GM18505 (cell line): Measurements from ENCODE around the gene PLCB2.

Experiments used
- ATAC-seq: cut with Tn5 transposase; IDR thresholded peaks from one replicate; pipeline ENCODE4 v1.9.1; 2021; ENCODE audit not compliant: unreplicated experiment
- POLR2A ChIP-seq: IDR thresholded peaks from 4 replicates; pipeline ENCODE4 v1.6.1; 2011; ENCODE audit warnings: borderline replicate concordance; ENCODE audit not compliant: insufficient read depth, insufficient read length; ENCODE audit errors: extremely low read depth

PLCB2 gene

DNA sequence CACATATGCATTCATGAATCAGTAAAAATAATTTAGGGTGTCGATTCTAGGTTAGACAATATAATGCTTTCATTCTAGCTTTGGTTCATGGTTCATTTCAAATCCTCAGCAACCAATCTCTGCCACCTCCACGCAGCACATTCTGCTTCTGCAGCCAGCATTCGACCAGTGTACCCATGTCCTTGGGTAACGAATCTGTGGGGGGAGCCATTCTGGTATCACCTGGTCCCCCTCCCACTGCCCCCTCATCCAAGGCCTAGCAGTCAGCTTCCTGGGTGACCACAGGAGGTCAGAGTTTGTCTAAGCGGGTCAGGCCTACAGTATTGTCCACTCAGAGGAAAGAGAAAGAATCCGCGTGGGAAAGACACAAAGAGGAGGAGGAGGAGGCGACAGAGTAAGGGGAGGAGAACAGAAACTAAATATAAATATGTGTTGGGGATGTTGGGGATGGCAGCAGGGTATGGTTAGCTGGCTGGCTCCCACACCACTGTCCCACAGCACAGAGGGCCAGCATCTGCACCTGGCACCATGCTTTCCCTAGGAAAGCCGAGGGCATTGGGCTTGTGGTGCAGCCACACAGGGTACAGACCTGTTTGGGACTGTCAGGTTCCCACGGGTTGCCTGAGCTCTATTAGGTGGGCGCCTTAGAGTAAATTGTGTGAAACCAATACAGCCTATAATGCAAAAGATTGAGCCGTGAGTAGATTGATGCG lies 56.8 kb downstream of the PLCB2 start:
- ATAC-seq: no peak
- TF ChIP-seq POLR2A: no peak

DNA sequence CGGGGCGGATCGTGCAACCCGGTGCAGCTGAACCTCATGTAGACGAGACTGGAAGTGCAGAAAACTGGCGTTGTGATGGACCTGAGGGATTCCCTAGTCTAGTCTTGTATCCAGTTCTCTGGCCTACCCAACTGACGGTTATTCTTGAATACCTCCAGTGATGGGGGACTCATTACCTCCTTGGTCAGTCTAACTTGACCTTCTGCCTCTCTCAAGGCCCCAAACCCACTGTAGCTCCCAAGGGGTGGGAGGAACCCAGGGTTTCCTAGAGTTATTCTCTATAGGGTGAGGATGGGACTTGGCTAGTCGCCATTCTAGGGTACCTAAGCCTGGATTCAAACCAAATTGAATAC lies 57.5 kb downstream of the PLCB2 start:
- ATAC-seq: no peak
- no peak for TF ChIP-seq POLR2A

DNA sequence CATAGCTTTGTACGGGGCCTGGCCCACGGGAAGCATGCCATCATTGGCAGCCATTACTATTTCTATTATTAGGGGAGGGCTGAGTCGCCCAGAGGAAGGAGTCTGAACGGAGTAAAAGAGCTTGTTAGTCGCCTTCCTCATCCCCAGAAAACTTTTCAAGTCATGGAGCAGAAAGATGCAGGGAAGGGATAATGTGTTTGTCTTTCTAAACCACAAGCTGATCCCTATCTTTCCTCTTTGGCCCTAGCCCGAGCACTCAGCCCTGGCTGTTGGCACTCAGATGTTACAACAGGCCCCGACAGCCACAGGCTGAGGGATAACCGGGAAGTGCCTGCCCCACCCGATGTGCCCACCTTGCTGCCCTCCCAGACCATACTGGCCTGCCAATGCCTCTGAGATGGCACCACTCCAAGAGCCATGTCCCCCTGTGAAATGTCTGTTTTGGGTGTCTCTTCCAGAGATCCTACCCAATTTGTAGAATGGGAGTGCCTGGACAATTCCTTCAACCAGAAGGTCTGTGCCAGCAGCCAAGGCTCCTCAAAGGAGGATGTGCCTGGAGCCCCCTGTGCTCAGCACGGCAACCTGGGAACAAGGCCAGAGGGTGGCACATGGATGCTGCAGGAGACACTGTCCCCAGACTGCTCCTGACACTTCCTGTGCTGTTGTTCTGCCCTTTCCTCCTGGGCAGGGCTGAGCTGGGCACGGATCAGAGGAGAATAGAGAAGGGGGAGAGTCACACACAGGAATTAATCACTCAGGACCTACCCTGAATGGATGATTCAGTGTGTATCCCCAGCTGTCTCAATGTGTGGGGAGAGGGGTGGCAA lies 58.0 kb downstream of the PLCB2 start:
- TF ChIP-seq POLR2A: no peak
- ATAC-seq: no peak

DNA sequence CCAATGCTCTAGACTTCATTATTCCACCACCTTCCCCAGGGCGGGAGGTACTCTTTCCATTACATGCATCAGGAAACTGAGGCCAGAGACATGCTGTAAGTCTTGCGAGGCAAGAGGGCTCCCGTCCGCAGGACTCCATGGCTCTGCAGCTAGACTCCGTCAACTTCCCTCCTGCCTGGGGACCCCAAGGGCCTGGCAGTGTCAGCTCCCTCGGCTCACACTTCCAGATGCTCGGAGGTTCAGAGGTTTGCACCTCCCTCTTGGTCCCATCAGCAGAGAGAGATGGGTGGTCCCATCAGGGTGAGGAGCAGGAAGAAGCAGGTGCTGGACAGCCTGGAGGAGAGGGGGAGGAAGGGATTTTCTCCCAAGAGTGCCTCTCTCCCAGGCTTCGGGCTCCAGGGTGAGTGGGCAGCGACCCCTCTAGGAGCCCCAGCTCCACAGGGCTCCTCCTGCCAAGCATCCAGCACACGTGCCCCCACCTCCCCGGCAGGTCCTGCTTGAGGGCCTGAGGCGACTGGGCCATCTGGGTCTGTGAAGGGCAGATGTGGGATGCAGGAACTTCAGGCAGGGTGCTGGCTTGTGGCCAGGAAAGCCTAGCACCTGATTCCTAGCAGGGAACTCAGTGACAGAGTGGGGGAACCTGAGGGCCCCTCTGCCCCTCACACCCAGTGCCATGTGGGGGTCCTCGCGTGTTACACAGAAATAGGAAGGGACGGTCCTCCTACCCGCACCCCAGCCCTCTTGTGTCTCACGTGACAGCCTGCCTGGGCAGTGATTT lies 59.5 kb downstream of the PLCB2 start:
- TF ChIP-seq POLR2A: no peak
- ATAC-seq: no peak

DNA sequence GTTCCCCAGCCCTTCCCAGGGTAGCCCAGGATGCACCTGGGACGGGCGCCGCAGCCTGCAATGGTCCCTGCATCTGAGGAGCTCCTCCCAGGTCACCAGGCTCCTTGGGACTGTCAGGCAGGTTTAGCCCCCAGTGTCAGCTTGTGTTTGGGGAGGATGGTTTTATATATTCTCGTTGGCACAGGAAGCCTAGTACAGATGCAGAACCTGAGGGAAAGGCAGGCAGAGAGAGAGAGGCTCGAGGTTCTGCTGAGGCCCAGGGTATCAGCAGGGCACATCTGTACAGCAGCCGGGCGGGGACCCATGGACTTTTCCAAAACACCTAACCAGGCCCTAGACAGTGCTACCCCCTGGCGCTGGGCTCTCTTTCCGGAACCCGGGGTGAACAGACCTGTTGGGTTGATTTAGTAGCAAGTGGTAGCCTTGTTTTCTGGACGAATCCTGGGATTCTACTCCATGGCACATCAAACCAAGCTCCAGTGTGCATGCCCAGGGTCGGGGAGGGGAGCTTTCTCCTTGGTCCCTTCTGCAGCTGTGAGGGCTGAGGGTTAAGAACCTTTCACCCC lies 60.2 kb downstream of the PLCB2 start:
- TF ChIP-seq POLR2A: no peak
- no peak for ATAC-seq

DNA sequence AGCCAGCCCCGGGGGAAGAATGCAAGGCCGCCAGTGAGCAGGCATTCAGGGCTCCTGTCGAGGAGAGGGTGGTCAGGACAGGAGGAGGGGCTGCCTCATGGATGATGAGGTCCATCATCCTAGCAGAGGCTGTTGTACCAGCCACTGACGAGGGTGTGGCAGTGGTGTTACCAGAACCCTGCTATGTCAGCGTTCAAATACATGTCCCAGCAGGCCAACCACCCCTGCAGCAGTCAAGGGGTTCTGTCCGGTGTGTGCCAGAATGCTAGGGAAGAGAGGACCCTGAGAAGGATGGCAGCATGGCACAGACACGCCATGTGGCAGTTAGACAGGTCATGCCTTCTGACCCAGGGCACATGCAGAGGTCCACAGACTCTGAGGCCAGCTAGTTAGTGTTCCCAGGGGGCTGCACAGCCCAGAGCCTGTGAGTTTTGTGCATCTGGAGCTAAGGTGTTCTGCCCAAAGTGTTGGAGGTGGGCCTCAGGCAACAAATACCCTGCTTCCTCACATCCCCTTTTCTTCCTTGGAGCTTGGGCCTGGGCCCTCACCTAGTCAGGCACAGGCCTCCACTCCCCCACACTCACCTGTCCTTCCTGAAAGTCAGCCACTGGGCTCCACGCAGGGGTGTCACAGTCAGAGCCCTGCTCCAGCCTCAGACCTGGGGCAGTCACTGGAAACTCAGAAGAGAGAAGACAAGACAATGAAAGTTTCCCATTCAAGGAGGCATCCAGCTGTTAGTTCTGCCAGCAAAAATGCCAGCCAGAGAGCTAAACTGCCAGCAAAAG lies 61.0 kb downstream of the PLCB2 start:
- TF ChIP-seq POLR2A: no peak
- no peak for ATAC-seq

DNA sequence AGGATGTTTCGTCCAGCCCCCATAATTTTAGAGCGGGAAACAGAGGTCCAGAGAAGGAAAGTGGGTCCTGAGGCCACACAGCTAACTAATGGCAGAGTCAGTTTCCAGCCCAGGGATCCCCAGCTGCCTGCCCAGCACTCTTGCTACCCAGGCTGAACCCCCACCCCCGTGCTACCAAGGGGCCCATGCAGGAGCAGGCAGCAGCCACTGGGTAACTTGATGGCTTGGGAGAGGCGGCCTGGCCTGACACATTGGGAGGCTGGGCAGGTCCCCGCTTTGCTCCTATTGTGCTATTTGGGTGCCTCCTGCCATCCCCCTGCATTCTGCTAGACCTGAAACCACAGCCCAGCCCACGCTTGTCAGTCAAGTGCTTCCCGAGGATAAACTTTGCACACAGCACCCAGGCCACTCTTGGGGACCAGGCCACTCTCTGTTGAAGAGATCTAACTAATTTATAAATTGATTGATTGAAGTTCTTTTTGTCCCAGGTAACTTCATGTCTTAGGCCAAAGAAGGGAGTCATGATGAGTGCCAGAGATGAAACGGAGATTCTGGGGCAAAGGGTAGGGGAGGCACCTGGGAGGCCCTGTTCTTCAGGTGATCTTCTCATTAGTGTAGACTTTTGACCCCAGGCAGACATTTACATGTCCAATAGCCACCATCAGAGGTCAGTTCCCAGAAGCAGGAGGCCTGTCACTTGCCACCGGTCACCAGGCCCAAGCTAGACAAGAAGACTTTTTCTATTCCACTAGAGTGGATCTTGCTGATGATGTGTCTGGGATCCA lies 61.9 kb downstream of the PLCB2 start:
- TF ChIP-seq POLR2A: no peak
- no peak for ATAC-seq

DNA sequence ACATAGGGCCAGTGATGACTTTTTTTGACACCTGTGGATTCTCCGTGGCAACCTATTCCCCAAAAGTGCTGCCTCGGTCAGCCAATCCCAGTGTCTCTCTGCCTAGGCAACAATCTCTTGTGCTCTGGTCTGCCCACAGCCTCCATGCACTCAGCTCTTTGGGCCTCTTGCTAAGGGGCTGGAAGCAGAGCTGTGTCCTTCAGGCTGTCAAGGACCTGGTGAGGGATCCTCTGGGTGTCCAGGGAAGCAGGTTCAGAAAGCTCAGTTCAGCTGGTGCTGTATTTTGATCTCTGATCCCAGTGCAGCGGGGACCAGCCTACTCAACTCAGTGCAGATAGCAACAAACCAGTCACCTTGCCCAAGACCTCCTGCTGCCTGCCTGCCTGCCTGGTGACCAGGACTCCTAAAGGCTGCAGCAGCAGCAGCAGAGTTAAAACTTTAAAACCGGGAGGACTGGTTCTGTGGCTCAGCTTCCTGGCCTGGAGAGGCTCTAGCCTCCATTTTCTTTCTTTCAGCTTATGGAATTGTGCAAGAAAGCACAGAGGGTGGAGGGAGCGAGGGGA lies 62.7 kb downstream of the PLCB2 start:
- TF ChIP-seq POLR2A: no peak
- no peak for ATAC-seq

DNA sequence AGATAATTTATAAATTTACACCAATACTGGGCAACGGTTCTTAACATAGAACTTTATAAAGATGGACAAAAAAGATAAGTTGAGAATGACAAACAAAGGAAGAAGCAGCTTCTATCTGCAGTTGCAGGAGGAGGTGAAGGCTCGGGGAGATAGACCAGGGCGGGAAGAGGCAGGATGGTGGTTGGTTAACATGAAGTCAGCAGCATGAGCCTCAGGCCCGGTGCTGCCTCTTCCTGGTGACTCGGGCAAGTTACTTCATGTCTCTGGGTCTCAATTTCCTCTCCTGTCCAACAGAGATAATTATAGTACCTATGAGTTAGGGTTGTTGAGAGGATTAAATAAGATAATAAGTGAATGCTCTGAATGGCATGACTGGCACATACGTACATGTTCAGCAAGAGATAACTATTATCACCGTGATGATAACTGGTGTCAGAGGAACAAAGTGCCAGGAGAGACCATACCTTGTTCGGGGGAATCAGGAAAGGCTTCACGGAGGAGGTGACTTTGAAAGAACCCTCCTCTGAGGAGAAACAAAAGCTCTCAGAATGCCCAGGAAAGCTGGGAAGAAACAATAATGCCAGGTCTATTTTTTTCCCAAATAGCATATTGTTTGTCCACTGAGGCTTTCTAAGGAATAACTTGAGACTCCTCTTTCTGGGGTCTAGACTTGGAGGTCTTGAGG lies 64.5 kb downstream of the PLCB2 start:
- no peak for TF ChIP-seq POLR2A
- no peak for ATAC-seq

DNA sequence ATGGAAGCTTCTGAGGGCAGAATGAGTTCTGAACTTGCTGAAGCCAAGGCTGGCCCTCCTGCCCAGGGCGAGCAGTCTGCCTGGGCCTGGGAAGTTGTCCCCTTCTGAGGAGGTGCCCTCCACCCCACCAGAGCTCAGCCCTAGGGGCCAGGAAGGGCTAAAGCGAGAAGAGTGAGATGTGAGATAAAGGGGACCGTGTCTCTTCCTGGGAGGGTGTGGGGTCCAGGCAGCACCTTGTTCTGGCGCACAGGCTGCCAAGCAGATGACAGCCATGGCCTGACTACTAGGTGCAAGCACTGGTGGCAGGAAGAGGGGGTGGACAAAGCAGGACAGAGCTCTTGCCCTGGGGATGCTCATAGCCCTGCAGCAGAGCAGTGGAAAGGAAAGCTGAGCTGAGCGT lies 65.1 kb downstream of the PLCB2 start:
- no peak for ATAC-seq
- no peak for TF ChIP-seq POLR2A

DNA sequence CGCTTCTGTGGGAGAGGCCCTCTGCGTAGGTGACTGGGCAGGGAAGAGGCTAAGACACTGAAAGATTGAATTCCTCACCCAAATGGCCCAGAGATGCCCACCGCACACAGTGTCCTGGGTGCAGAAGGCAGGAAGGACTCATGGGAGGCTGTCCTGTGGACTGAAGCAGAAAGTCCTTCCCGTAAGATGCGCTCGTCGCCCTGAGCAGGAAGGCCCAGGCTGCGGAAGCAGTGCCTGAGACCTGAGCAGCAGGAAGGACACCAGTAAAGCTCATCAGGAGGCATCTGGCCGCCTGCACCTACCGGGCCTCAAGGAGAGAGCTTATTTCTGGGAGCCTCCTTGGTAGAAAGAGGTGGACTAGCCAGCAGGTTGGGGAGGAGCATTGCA lies 65.5 kb downstream of the PLCB2 start:
- ATAC-seq: no peak
- no peak for TF ChIP-seq POLR2A

DNA sequence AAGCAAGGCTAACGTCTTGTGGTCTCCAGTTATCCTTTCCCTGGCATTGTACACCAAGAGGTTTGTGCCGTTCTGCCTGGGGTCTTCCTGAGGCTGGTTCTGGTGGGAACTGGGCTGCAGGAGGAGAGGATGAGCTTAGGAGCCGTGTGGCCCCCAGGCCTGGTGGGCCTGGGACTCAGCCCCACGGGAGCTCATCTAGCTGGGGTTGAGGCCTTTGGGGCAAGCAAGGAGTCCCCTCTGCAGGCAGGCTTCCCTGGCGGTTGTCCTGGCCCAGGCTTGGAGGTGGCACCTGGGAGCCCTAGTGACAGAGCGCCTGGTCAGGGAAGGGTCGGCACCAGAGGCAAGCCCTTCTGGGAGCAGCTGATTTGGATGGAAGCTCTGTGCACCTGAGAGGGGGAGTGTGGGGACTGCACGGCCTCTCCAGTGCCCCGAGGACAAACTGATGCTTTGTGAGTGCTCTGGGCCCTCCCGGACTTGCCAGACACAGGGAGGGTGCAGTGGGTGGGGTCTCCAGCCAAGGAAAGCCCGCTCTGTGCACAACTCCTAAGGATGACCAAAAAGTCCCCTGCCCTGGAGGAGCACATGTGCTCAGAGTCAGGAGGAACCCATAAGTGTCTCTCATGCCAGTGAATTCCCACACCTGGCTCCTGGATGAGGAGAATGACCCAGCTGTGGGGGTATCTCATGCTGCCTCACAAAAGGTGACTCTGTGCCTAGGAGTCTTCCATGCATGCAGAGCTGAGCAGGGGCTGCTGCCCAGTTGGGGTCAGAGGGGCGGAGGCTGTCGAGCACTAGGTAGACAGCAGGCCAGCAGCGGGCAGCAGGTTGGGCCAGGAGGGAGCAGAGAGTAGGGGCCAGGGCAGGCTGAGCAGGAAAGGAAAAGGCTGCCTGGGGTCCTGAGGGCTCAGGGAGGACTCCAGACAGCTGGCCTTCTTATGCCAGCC lies 66.2 kb downstream of the PLCB2 start:
- no peak for ATAC-seq
- no peak for TF ChIP-seq POLR2A
